ENCODE results near the gene TBC1D14.

The TBC1D14 gene

DNA sequence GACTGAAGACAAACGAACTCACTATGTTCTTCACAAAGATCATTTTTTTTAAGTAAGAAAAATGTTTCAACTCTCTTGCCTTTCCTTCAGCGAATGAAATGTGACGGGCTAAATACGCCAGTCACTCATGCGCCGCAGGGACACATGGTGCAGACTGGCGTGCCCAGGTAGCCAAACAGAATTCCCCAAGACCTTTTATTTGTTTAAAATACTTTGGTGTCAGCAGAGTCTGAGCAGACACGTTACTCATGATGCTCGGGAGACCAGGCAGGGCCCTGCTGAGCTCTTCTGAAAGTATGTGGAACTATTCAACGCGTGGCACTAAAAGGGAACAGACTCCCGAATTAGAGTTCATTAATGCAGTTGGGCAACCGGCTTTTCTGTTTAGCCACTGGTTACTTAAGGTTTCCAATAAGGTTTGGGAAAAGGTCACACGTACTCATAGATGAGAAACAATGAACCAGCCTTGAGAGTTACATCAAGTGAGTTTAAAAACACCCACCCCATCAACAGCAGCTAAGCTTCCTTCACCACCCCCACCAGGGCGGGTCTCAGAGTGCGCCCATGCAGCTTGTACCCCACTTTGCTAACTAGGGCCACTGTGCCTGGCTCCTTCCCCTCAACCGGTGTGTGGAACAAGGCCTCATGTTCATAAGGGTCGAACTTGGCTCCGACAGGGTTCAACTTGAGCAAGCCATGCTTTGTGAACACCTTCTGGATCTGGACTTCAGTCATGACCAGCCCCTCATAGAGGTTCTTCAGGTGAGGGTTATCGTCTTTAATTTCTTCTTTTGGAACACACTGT is 150.9 kb downstream of the TBC1D14 start:
- Histone ChIP-seq H3K9me3 (ENCODE audit: insufficient read depth, low read depth, low read length) (no peaks in the 10 kb centered on the region), H3F3A (ENCODE audit: low read depth) (0 out of 2 replicates have a peak, but pooled peaks cover 3% of the 10 kb centered on the region), H3K9ac (ENCODE audit: low read depth, low read length, poor library complexity, severe bottlenecking) (no peak overlapping the region), H3K4me2 (ENCODE audit: low read depth, low read length, poor library complexity, severe bottlenecking) (no peak overlapping the region), H3K79me2 (ENCODE audit: insufficient read depth, low read length) (peaks cover 11% of the 10 kb centered on the region), H4K20me1 (ENCODE audit: insufficient read depth, low read length, poor library complexity, severe bottlenecking) (peaks cover 41% of the 10 kb centered on the region), H3K4me3 (ENCODE audit: low read length, poor library complexity, severe bottlenecking) (no peak overlapping the region), H3K27me3 (ENCODE audit: insufficient read depth, low read length, poor library complexity, severe bottlenecking) (no peaks in the 10 kb centered on the region), H2AFZ (ENCODE audit: low read length) (no peak overlapping the region), H3K4me1 (ENCODE audit: insufficient read depth, low read length, poor library complexity, severe bottlenecking) (peaks cover 6% of the 10 kb centered on the region), H3K36me3 (ENCODE audit: insufficient read depth, low read length) (peaks cover 53% of the 10 kb centered on the region), H3K9me2 (replicated peaks; ENCODE audit: low read depth, low read length) (no peaks in the 10 kb centered on the region)
- TF ChIP-seq EZH2phosphoT487 (IDR thresholded peaks at IDR 0.05; ENCODE audit: borderline replicate concordance), result no peak
- TF ChIP-seq, protein P1, sequence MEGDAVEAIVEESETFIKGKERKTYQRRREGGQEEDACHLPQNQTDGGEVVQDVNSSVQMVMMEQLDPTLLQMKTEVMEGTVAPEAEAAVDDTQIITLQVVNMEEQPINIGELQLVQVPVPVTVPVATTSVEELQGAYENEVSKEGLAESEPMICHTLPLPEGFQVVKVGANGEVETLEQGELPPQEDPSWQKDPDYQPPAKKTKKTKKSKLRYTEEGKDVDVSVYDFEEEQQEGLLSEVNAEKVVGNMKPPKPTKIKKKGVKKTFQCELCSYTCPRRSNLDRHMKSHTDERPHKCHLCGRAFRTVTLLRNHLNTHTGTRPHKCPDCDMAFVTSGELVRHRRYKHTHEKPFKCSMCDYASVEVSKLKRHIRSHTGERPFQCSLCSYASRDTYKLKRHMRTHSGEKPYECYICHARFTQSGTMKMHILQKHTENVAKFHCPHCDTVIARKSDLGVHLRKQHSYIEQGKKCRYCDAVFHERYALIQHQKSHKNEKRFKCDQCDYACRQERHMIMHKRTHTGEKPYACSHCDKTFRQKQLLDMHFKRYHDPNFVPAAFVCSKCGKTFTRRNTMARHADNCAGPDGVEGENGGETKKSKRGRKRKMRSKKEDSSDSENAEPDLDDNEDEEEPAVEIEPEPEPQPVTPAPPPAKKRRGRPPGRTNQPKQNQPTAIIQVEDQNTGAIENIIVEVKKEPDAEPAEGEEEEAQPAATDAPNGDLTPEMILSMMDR (conservative IDR thresholded peaks at IDR 0.05; ENCODE audit: low read length), result no peak

DNA sequence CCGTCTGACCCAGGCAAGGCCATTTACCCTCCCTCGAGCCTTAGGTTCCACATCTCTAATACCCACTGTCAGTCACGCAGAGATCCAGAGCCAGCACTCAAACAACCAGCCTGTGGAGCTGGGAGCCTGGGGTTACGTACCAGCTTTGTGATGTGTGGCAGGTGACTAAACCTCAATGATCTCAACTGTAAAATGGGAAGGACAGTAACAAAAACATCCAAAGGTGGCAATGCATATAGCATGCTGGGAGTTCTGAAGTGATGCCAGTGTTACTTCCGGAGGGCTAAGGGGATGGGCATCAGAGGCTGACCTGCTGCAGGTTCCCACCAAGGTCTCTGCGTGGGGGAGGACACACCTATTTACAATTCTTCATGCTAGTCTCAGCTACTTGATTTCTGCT is 152.2 kb downstream of the TBC1D14 start:
- H3K9ac ChIP-seq (ENCODE audit: low read depth, low read length, poor library complexity, severe bottlenecking), result no peak overlapping the region
- H3K36me3 ChIP-seq (ENCODE audit: insufficient read depth, low read length), result peaks cover 44% of the 10 kb centered on the region
- H3K4me1 ChIP-seq (ENCODE audit: insufficient read depth, low read length, poor library complexity, severe bottlenecking), result peaks cover 14% of the 10 kb centered on the region
- no peak overlapping the region for H3K4me3 ChIP-seq (ENCODE audit: low read length, poor library complexity, severe bottlenecking)
- H2AFZ ChIP-seq (ENCODE audit: low read length), result no peak overlapping the region
- no peak for TF ChIP-seq EZH2phosphoT487 (IDR thresholded peaks at IDR 0.05; ENCODE audit: borderline replicate concordance)
- TF ChIP-seq, protein P1 (conservative IDR thresholded peaks at IDR 0.05; ENCODE audit: low read length), result no peak
- H3K9me2 ChIP-seq (replicated peaks; ENCODE audit: low read depth, low read length), result no peaks in the 10 kb centered on the region
- no peak overlapping the region for H3K4me2 ChIP-seq (ENCODE audit: low read depth, low read length, poor library complexity, severe bottlenecking)
- peaks cover 24% of the 10 kb centered on the region for H3K79me2 ChIP-seq (ENCODE audit: insufficient read depth, low read length)
- 0 out of 2 replicates have a peak, but pooled peaks cover 3% of the 10 kb centered on the region for H3F3A ChIP-seq (ENCODE audit: low read depth)
- no peaks in the 10 kb centered on the region for H3K9me3 ChIP-seq (ENCODE audit: insufficient read depth, low read depth, low read length)
- H3K27me3 ChIP-seq (ENCODE audit: insufficient read depth, low read length, poor library complexity, severe bottlenecking), result no peaks in the 10 kb centered on the region
- H4K20me1 ChIP-seq (ENCODE audit: insufficient read depth, low read length, poor library complexity, severe bottlenecking), result peaks cover 46% of the 10 kb centered on the region

DNA sequence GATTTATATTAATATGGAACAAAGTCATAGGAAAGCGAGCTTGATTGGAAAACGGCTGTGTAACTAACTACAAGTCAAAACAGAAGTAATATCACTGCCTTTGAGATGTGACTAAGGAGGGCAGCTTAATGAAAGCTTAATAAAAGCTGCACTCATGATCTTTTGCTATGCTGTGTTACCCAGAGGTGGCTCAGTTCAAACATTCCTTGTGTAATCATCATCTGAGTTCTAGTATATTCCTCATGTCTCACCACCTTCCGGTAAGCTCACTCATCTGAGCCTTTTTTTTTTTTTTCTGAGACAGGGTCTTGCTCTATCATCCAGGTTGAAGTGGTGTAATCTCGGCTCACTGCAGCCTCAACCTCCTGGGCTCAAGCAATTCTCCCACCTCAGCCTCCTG is 153.2 kb downstream of the TBC1D14 start:
- Histone ChIP-seq H3K9ac (ENCODE audit: low read depth, low read length, poor library complexity, severe bottlenecking) (no peak overlapping the region), H4K20me1 (ENCODE audit: insufficient read depth, low read length, poor library complexity, severe bottlenecking) (peaks cover 56% of the 10 kb centered on the region), H3K9me3 (ENCODE audit: insufficient read depth, low read depth, low read length) (no peaks in the 10 kb centered on the region), H3K36me3 (ENCODE audit: insufficient read depth, low read length) (peaks cover 44% of the 10 kb centered on the region), H3K4me3 (ENCODE audit: low read length, poor library complexity, severe bottlenecking) (no peak overlapping the region), H2AFZ (ENCODE audit: low read length) (no peak overlapping the region), H3K4me1 (ENCODE audit: insufficient read depth, low read length, poor library complexity, severe bottlenecking) (peaks cover 20% of the 10 kb centered on the region), H3K9me2 (replicated peaks; ENCODE audit: low read depth, low read length) (no peaks in the 10 kb centered on the region), H3K27me3 (ENCODE audit: insufficient read depth, low read length, poor library complexity, severe bottlenecking) (no peaks in the 10 kb centered on the region), H3K4me2 (ENCODE audit: low read depth, low read length, poor library complexity, severe bottlenecking) (no peak overlapping the region), H3F3A (ENCODE audit: low read depth) (0 out of 2 replicates have a peak, but pooled peaks cover 3% of the 10 kb centered on the region), H3K79me2 (ENCODE audit: insufficient read depth, low read length) (peaks cover 33% of the 10 kb centered on the region)
- TF ChIP-seq, protein P1 (conservative IDR thresholded peaks at IDR 0.05; ENCODE audit: low read length), result no peak
- no peak for TF ChIP-seq EZH2phosphoT487 (IDR thresholded peaks at IDR 0.05; ENCODE audit: borderline replicate concordance)

Data from Loucy (cell line).